ENCODE measurements around the gene ARRB2.
"Not testable (repeated sequence)": the region's sequence is repeated elsewhere in the genome, so short reads cannot be mapped to it uniquely, and the experiment has no call there.

ARRB2 gene

DNA sequence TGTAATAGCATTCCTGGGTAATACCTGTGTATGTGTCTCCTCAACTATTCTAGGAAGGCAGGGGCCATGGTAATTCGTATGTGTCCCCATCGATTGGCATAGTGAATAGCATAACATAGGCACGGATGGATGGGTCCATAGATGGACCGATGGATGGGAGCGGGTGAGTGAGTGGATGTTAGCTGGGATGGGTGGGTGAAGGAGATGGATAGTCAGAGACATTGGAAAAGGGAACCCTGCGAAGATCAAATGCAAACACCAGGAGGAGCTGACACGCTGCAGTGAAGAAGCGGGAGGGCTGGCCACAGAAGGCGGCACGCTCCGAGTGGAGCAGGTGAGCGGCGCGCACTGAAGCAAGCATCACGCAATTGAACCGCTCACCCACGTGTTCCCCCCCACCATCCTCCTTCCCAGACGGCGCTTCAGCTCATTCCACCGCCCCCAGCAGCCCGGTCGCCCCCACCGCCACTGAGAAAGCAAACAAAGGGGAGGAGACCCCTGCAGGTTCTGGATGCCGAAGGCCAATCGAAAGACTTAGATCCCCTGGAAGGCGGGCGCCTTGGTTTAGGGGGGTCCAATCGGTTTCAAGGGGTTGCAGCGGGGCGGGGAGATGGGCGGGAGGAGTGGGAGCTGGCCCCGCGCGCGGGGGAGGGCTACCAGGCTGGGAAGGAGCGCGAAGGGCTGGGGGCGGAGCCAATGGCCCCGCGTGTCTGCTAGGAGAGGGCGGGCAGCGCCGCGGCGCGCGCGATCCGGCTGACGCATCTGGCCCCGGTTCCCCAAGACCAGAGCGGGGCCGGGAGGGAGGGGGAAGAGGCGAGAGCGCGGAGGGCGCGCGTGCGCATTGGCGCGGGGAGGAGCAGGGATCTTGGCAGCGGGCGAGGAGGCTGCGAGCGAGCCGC is at the start of gene ARRB2:
Gene ARRB2 (plus strand): TSS at position 839 of the 899 bp plus-strand sequence. CDS start 90 bp downstream, outside the sequence.
- peak; percentile 99 for DNase-seq

GRCh38 chr17:4663711-4664110 is 46.7 kb upstream of the ARRB2 start:
- no peak for DNase-seq

DNA sequence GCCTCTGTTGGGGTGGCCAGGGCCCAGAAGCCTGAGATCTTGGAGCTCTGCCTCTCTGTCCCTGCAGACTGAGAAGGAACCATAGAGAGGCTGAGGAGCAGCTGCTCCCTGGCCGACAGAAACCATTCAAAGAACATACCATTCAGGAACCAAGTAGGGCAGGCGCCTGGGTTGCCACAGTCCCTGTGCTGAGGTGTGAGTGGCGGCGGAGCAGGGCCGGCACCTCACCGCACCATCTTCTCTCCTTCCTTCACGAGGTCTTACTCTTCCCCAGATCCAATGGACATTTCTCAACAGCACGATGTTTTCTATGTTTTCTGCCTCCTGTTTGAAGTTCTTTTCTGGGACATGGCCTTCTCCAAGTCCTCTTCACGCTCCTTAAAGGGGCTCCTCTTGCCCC is 46.2 kb upstream of the ARRB2 start:
- DNase-seq: no peak

DNA sequence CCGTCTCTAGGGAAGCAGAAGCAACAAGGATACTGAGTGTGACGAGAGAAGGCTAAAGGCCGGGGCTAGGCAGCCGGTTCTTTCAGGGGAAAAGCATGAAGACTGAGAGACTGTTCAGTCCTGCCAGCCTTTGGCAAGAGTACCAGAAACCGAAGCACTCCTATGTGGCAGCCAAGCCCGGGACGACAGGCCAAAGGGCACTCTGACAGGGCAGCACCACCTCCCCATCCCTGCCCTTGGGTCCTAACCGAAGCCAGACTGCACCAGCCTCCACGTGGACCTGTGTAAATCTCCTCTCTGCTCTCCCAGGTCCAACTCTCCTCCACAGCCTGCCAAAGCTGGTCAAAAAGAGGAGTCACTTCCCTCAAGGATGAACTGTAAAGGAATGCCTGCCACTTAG is 45.4 kb upstream of the ARRB2 start:
- DNase-seq: no peak

GRCh38 chr17:4666296-4666695 is 44.1 kb upstream of the ARRB2 start:
- no peak for DNase-seq

DNA sequence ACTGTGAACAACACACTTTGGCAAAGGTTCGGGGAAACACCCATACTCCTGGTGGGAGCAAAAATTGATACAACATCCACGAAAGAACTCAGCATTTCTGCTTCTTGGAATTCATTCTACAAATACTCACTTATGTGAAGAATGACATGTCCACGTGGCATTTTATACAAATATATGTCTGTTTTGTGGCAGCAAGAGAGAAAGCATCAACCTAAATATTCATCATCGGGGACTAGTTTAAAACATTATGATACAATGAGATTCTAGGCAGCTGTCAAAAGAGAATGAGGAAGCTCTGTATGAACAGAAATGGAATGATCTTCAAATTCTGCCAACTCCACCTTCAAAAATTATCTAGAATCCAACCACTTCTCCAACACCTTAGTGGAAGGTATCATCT is 43.3 kb upstream of the ARRB2 start:
- DNase-seq: no peak

DNA sequence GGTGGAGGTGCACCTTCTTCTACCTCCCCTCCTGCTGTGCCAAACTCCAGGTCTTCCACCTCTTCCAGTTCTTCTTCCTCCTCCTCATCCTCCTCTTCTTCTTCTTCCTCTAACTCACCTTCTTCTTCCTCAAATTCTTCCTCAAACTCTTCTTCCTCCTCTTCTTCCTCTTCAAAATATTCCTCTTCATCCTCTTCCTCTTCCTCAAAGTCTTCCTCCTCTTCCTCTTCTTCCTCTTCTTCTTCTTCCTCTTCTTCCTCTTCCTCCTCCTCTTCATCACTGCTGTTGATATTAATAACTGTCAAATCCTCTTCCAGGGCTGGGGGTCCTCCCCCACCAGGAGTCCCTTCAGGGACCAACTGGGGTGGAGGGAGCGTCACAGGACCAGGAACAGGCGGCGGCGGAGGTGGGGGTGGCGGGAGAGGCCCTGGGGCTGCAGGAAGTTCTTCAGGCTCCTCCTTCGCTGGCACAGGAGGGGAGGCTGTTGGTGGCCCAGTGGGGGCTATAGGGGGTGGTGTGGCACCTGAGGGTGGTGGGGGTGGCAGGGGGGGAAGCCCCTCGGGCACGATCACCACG is 38.3 kb upstream of the ARRB2 start:
- no peak for DNase-seq

GRCh38 chr17:4672751-4673150 is 37.7 kb upstream of the ARRB2 start:
- no peak for DNase-seq

DNA sequence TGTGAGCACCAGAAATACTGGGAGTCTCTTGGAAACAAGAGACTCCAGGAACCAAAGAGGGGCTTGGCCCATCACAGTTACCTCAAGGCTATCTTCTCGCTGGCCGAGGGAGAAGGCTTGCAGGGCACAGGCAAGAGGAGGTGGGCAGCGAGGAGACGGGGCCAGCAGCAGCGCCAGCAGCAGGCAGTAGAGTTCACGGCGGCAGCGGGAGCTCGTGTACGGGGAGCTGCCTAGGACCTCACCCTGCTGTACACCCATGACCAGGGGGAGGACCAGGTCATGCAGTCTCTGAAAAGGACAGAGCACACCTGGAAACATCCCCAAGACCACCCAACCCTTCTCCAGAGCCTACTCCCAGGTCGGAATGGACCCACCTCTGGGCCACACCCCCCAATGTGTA is 37.3 kb upstream of the ARRB2 start:
- no peak for DNase-seq

DNA sequence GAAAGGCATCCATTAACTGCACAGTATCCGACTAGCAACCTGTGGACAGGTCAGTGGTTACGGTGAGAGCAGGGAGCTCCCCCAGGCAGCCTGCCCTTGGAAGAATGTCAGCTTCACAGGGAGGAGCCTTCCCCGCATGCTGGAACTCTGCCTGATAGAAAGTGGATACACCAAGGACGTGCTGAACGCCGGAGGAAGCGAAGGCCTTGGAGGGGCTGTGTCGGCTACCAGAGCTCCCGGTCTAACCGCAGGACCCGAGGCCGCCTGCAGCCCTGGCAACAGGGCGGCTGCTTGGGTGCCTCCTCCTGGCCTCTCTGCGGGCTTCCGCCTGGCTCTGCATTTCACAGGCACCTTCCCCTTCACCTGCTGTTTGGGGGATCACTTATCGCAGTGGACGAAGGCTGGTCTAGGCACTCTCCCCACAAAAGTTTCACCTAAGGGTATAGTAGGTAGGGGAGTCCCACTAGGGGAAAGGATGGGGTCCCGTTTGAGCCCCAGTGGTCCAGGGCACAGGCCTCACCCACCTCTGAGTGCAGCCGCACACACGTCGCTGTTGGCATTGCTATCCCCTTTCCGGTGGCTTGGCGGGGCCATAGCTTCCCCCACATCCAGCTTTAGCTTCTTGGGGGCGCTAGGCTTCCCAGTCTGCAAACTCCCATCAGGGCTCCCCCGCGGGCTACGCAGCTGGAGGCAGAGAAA is 36.3 kb upstream of the ARRB2 start:
- no peak for DNase-seq

DNA sequence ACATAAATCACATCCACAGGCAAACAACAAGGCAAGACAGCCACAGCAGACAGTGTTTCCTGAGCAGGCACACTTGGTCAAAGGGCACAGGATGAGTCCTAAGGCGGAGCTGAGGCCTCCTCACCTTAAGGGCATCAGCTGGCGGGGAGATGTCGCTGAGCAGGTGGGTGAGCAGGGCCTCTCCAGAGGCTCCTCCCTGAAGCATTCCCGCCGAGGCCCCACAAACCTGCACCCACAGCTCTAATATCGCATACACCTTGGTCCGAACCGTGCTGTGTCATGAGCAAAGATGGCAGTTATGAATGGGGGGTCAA is 35.8 kb upstream of the ARRB2 start:
- DNase-seq: no peak

- DNase-seq: no peak
These were observed 34.6 kb upstream of the ARRB2 start for GRCh38 chr17:4675791-4676190.

- DNase-seq: no peak
These were observed 33.6 kb upstream of the ARRB2 start for GRCh38 chr17:4676791-4677190.

- DNase-seq: no peak
These were observed 31.9 kb upstream of the ARRB2 start for GRCh38 chr17:4678448-4679026.

- no peak for DNase-seq
These were observed 30.8 kb upstream of the ARRB2 start for GRCh38 chr17:4679658-4680057.

- not testable (repeated sequence) for DNase-seq
These were observed 26.7 kb upstream of the ARRB2 start for GRCh38 chr17:4683739-4684138.

DNA sequence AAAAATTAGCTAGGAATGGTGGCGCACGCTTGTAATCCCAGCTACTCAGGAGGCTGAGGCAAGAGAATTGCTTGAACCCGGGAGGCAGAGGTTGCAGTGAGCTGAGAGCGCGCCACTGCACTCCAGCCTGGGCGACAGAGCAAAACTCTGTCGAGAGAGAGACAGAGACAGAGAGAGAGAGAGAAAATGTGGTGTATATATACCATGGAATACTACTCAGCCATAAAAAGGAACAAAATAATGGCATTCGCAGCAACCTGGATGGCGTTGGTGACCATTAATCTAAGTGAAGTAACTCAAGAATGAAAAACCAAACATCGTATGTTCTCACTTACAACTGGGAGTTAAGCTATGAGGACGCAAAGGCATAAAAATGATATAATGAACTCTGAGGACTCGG is 20.6 kb upstream of the ARRB2 start:
- DNase-seq: not testable (repeated sequence)

DNA sequence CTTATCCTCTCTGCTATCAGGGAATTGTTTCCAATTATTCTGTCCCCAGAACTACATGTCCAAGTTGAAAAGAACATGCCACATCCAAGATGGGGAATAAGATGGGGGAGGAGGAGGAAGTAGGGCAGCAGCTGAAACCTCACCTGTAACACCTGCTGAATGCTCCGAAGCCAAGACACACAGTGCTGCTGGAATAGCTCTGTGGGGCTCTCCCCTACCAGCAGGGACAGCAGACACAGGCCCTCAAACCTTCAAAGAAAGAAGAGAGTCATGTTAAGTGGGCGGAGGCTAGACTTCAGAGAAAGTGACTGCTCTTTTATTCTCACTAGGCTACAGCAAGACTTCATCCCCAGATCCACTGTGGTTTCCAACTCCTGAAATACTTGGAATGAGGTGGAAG is 19.7 kb upstream of the ARRB2 start:
- DNase-seq: no peak

- no peak for DNase-seq
These were observed 18.7 kb upstream of the ARRB2 start for GRCh38 chr17:4691686-4692085.

GRCh38 chr17:4693416-4693815 is 17.0 kb upstream of the ARRB2 start:
- DNase-seq: no peak

DNA sequence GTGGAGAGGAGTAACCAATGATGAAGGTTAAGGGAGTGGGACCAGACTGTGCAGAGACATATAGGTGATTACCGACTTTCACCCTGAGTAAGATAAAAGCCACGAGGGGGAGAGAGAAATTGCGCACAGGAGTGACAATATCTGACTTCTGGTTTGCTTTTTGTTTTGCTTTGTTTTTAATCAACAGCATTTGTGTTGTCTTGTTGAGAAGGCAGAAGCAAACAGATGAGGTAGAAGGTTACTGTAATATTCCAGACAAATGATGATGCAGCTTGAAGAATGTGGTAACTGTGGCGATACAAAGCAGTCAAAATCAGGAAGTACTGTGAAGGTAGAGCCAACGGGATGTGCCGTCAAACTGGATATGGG is 14.0 kb upstream of the ARRB2 start:
- no peak for DNase-seq

- not testable (repeated sequence) for DNase-seq
These were observed 10.9 kb upstream of the ARRB2 start for GRCh38 chr17:4699401-4700056.

DNA sequence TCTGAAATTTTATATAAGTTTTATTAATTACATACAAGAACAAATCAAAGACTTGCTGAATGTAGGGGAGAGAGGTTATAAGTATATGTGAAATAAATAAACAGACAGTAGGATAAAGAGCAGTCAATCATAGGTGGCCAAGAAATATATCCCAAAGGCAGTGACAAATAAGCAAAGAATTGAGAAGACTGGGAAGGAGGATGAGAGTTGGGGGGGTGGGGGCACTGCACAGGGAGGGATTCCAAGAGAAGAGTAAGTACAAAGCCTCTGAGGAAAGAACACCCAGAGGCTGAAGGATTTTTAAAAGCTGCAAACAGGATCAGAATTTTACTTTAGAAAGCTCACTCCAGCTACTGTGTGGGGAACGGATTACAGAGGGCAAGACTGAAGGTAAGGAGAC is 9.3 kb upstream of the ARRB2 start:
- DNase-seq: no peak
